NB4 (cell line): Measurements from ENCODE around the gene MAP3K4.

Experiments used
- CTCF ChIP-seq: IDR thresholded peaks from one replicate; pipeline ENCODE4 v1.5.1; 2012; ENCODE audit warnings: low read depth, low read length
- POLR2A ChIP-seq: IDR thresholded peaks from 2 replicates; pipeline ENCODE4 v1.6.1; 2011; ENCODE audit warnings: mild to moderate bottlenecking; ENCODE audit not compliant: insufficient read length; ENCODE audit errors: extremely low read depth

GRCh38 chr6:161064915-161065314 is 73.3 kb downstream of the MAP3K4 start:
- TF ChIP-seq CTCF = no peak
- TF ChIP-seq POLR2A = no peak
